HG03175 (cell line): ENCODE results near the gene LINGO3.
"Not testable (repeated sequence)": the region's sequence is repeated elsewhere in the genome, so short reads cannot be mapped to it uniquely, and the experiment has no call there.

Source experiments
- ATAC-seq: cut with Tn5 transposase; IDR thresholded peaks from one replicate; pipeline ENCODE4 v1.9.1; 2021; ENCODE audit warnings: mild to moderate bottlenecking, moderate library complexity; ENCODE audit not compliant: unreplicated experiment

LINGO3 gene

GRCh38 chr19:2283835-2284507 lies 24.0 kb downstream of the LINGO3 start:
- ATAC-seq, result no peak

- no peak for ATAC-seq
These were observed 25.1 kb downstream of the LINGO3 start for GRCh38 chr19:2282862-2283237.

GRCh38 chr19:2282062-2282861 lies 25.7 kb downstream of the LINGO3 start, which contains the start of gene PEAK3:
Gene PEAK3 (minus strand): TSS chr19:2282175. CDS start chr19:2280931, 1,244 bp downstream.
- no peak for ATAC-seq

GRCh38 chr19:2281265-2282061 lies 26.5 kb downstream of the LINGO3 start:
- ATAC-seq, result not testable (repeated sequence)

GRCh38 chr19:2280633-2281264 lies 27.2 kb downstream of the LINGO3 start:
- ATAC-seq, result no peak

- no peak for ATAC-seq
These were observed 29.3 kb downstream of the LINGO3 start for GRCh38 chr19:2278459-2279158.

GRCh38 chr19:2277138-2277537 lies 30.8 kb downstream of the LINGO3 start:
- no peak for ATAC-seq

- ATAC-seq, result no peak
These were observed 31.4 kb downstream of the LINGO3 start for GRCh38 chr19:2276429-2276986.

GRCh38 chr19:2275588-2276428 lies 32.1 kb downstream of the LINGO3 start:
- ATAC-seq, result no peak

GRCh38 chr19:2274931-2275535 lies 32.9 kb downstream of the LINGO3 start:
- ATAC-seq, result no peak

GRCh38 chr19:2274185-2274711 lies 33.7 kb downstream of the LINGO3 start:
- ATAC-seq, result no peak

- ATAC-seq, result no peak
These were observed 34.4 kb downstream of the LINGO3 start for GRCh38 chr19:2273356-2274184.

- no peak for ATAC-seq
These were observed 36.5 kb downstream of the LINGO3 start for GRCh38 chr19:2271234-2272103.

GRCh38 chr19:2270423-2271233 lies 37.3 kb downstream of the LINGO3 start:
- no peak for ATAC-seq

- no peak for ATAC-seq
These were observed 37.9 kb downstream of the LINGO3 start for GRCh38 chr19:2270157-2270422.
